Activated naive CD8-positive, alpha-beta T cell (primary cell): ENCODE measurements around the gene TMEM168.

Experiments
- H3K27ac Mint-ChIP-seq: one replicate; pipeline ENCODE4 v1.8.0; 2021; ENCODE audit warnings: mixed read lengths
- H3K27me3 Mint-ChIP-seq: one replicate; pipeline ENCODE4 v1.8.0; 2021; ENCODE audit warnings: mixed read lengths
- H3K36me3 Mint-ChIP-seq: one replicate; pipeline ENCODE4 v1.8.0; 2021; ENCODE audit warnings: mixed read lengths
- H3K4me1 Mint-ChIP-seq: one replicate; pipeline ENCODE4 v1.8.0; 2021; ENCODE audit warnings: low read depth, mixed read lengths
- H3K4me3 Mint-ChIP-seq: one replicate; pipeline ENCODE4 v1.8.0; 2021; ENCODE audit warnings: mild to moderate bottlenecking, mixed read lengths
- H3K9me3 Mint-ChIP-seq: one replicate; pipeline ENCODE4 v1.8.0; 2021; ENCODE audit warnings: low read depth, mixed read lengths

TMEM168 gene

GRCh38 chr7:112791465-112792168 is 1.4 kb upstream of the TMEM168 start:
- peaks cover 3% of the 10 kb centered on the region for H3K36me3 Mint-ChIP-seq
- no peaks in the 10 kb centered on the region for H3K27me3 Mint-ChIP-seq
- no peaks in the 10 kb centered on the region for H3K9me3 Mint-ChIP-seq
- H3K4me1 Mint-ChIP-seq = peaks cover 26% of the 10 kb centered on the region
- H3K4me3 Mint-ChIP-seq = peak overlapping the region; percentile 99
- H3K27ac Mint-ChIP-seq = no peak overlapping the region

GRCh38 chr7:112790586-112791003 is 402 bp upstream of the TMEM168 start:
- Mint-ChIP-seq H3K9me3 (no peaks in the 10 kb centered on the region), H3K27ac (peak overlapping the region; percentile 92), H3K36me3 (peaks cover 3% of the 10 kb centered on the region), H3K4me1 (peaks cover 31% of the 10 kb centered on the region), H3K27me3 (no peaks in the 10 kb centered on the region), H3K4me3 (peak overlapping the region; percentile 99)

- Mint-ChIP-seq H3K36me3 (peaks cover 6% of the 10 kb centered on the region), H3K4me1 (peaks cover 35% of the 10 kb centered on the region), H3K9me3 (no peaks in the 10 kb centered on the region), H3K27ac (peak overlapping the region; percentile 92), H3K4me3 (peak overlapping the region; percentile 99), H3K27me3 (no peaks in the 10 kb centered on the region)
These were observed 758 bp downstream of the TMEM168 start for GRCh38 chr7:112789453-112789816.

GRCh38 chr7:112788778-112789343 is 1.3 kb downstream of the TMEM168 start:
- Mint-ChIP-seq H3K36me3 (peaks cover 12% of the 10 kb centered on the region), H3K4me1 (peaks cover 40% of the 10 kb centered on the region), H3K27ac (peak overlapping the region; percentile 25), H3K27me3 (no peaks in the 10 kb centered on the region), H3K9me3 (no peaks in the 10 kb centered on the region), H3K4me3 (peak overlapping the region; percentile 99)

GRCh38 chr7:112784603-112785002 is 5.6 kb downstream of the TMEM168 start:
- no peaks in the 10 kb centered on the region for H3K9me3 Mint-ChIP-seq
- H3K4me1 Mint-ChIP-seq = peaks cover 59% of the 10 kb centered on the region
- no peak overlapping the region for H3K27ac Mint-ChIP-seq
- no peaks in the 10 kb centered on the region for H3K27me3 Mint-ChIP-seq
- no peak overlapping the region for H3K4me3 Mint-ChIP-seq
- H3K36me3 Mint-ChIP-seq = peaks cover 23% of the 10 kb centered on the region

- peaks cover 22% of the 10 kb centered on the region for H3K36me3 Mint-ChIP-seq
- H3K4me3 Mint-ChIP-seq = no peak overlapping the region
- peaks cover 42% of the 10 kb centered on the region for H3K4me1 Mint-ChIP-seq
- no peaks in the 10 kb centered on the region for H3K27me3 Mint-ChIP-seq
- no peaks in the 10 kb centered on the region for H3K9me3 Mint-ChIP-seq
- no peak overlapping the region for H3K27ac Mint-ChIP-seq
These were observed 7.7 kb downstream of the TMEM168 start for GRCh38 chr7:112782498-112782897.

- H3K27ac Mint-ChIP-seq = no peak overlapping the region
- H3K27me3 Mint-ChIP-seq = no peaks in the 10 kb centered on the region
- peaks cover 26% of the 10 kb centered on the region for H3K36me3 Mint-ChIP-seq
- peaks cover 36% of the 10 kb centered on the region for H3K4me1 Mint-ChIP-seq
- no peaks in the 10 kb centered on the region for H3K9me3 Mint-ChIP-seq
- H3K4me3 Mint-ChIP-seq = no peak overlapping the region
These were observed 8.6 kb downstream of the TMEM168 start for GRCh38 chr7:112781558-112781957.

- H3K36me3 Mint-ChIP-seq = peaks cover 26% of the 10 kb centered on the region
- H3K27me3 Mint-ChIP-seq = no peaks in the 10 kb centered on the region
- H3K27ac Mint-ChIP-seq = no peak overlapping the region
- no peaks in the 10 kb centered on the region for H3K9me3 Mint-ChIP-seq
- peaks cover 32% of the 10 kb centered on the region for H3K4me1 Mint-ChIP-seq
- H3K4me3 Mint-ChIP-seq = no peak overlapping the region
These were observed 9.1 kb downstream of the TMEM168 start for GRCh38 chr7:112781110-112781509.

GRCh38 chr7:112779667-112780066 is 10.5 kb downstream of the TMEM168 start:
- Mint-ChIP-seq H3K27me3 (no peaks in the 10 kb centered on the region), H3K4me3 (no peak overlapping the region), H3K9me3 (no peaks in the 10 kb centered on the region), H3K4me1 (peaks cover 28% of the 10 kb centered on the region), H3K27ac (no peak overlapping the region), H3K36me3 (peaks cover 26% of the 10 kb centered on the region)

- Mint-ChIP-seq H3K27me3 (no peaks in the 10 kb centered on the region), H3K4me1 (peaks cover 14% of the 10 kb centered on the region), H3K9me3 (no peaks in the 10 kb centered on the region), H3K27ac (no peak overlapping the region), H3K36me3 (peaks cover 12% of the 10 kb centered on the region), H3K4me3 (no peak overlapping the region)
These were observed 12.8 kb downstream of the TMEM168 start for GRCh38 chr7:112777406-112777805.

GRCh38 chr7:112771166-112771565 is 19.0 kb downstream of the TMEM168 start:
- Mint-ChIP-seq H3K4me3 (no peak overlapping the region), H3K9me3 (no peaks in the 10 kb centered on the region), H3K27me3 (no peaks in the 10 kb centered on the region), H3K36me3 (peaks cover 11% of the 10 kb centered on the region), H3K4me1 (peaks cover 3% of the 10 kb centered on the region), H3K27ac (no peak overlapping the region)

- H3K9me3 Mint-ChIP-seq = no peaks in the 10 kb centered on the region
- H3K36me3 Mint-ChIP-seq = peaks cover 11% of the 10 kb centered on the region
- no peaks in the 10 kb centered on the region for H3K27me3 Mint-ChIP-seq
- no peak overlapping the region for H3K27ac Mint-ChIP-seq
- H3K4me1 Mint-ChIP-seq = peaks cover 8% of the 10 kb centered on the region
- H3K4me3 Mint-ChIP-seq = no peak overlapping the region
These were observed 20.1 kb downstream of the TMEM168 start for GRCh38 chr7:112770051-112770450.

- Mint-ChIP-seq H3K36me3 (peaks cover 6% of the 10 kb centered on the region), H3K27ac (no peak overlapping the region), H3K4me1 (peaks cover 11% of the 10 kb centered on the region), H3K27me3 (no peaks in the 10 kb centered on the region), H3K4me3 (no peak overlapping the region), H3K9me3 (no peaks in the 10 kb centered on the region)
These were observed 25.1 kb downstream of the TMEM168 start for GRCh38 chr7:112765105-112765504.

- H3K4me3 Mint-ChIP-seq = no peak overlapping the region
- H3K4me1 Mint-ChIP-seq = peaks cover 11% of the 10 kb centered on the region
- no peaks in the 10 kb centered on the region for H3K27me3 Mint-ChIP-seq
- no peaks in the 10 kb centered on the region for H3K9me3 Mint-ChIP-seq
- H3K36me3 Mint-ChIP-seq = peaks cover 2% of the 10 kb centered on the region
- H3K27ac Mint-ChIP-seq = no peak overlapping the region
These were observed 26.2 kb downstream of the TMEM168 start for GRCh38 chr7:112763996-112764395.

GRCh38 chr7:112763298-112763697 is 26.9 kb downstream of the TMEM168 start:
- Mint-ChIP-seq H3K27ac (no peak overlapping the region), H3K9me3 (no peaks in the 10 kb centered on the region), H3K36me3 (peaks cover 2% of the 10 kb centered on the region), H3K27me3 (no peaks in the 10 kb centered on the region), H3K4me3 (no peak overlapping the region), H3K4me1 (peaks cover 11% of the 10 kb centered on the region)

GRCh38 chr7:112759905-112760304 is 30.3 kb downstream of the TMEM168 start:
- peaks cover 3% of the 10 kb centered on the region for H3K36me3 Mint-ChIP-seq
- H3K4me3 Mint-ChIP-seq = no peak overlapping the region
- H3K27me3 Mint-ChIP-seq = no peaks in the 10 kb centered on the region
- H3K9me3 Mint-ChIP-seq = no peaks in the 10 kb centered on the region
- H3K4me1 Mint-ChIP-seq = peaks cover 3% of the 10 kb centered on the region
- no peak overlapping the region for H3K27ac Mint-ChIP-seq
